NCI-H774 (cell line): ENCODE measurements around the gene TRMT2A.
"Not testable (repeated sequence)": the region's sequence is repeated elsewhere in the genome, so short reads cannot be mapped to it uniquely, and the experiment has no call there.

Experiments used
- DNase-seq: peaks from one replicate; lab custom pipeline; 2025; lab: John Stamatoyannopoulos, UW

TRMT2A gene

GRCh38 chr22:20084547-20085413 is 32.2 kb downstream of the TRMT2A start:
- DNase-seq, result no peak

GRCh38 chr22:20083891-20084546 is 33.0 kb downstream of the TRMT2A start:
- DNase-seq, result no peak

GRCh38 chr22:20083157-20083890 is 33.7 kb downstream of the TRMT2A start:
- DNase-seq, result no peak

GRCh38 chr22:20080776-20081654 is 36.0 kb downstream of the TRMT2A start:
- DNase-seq, result peak; percentile 22

GRCh38 chr22:20080445-20080775 is 36.6 kb downstream of the TRMT2A start:
- DNase-seq, result peak; percentile 64

GRCh38 chr22:20079745-20080444 is 37.1 kb downstream of the TRMT2A start, which contains the start of gene DGCR8:
Gene DGCR8 (plus strand): TSS chr22:20080241. CDS start chr22:20085964, 5,723 bp downstream.
- peak; percentile 96 for DNase-seq

- DNase-seq, result no peak
These were observed 40.3 kb downstream of the TRMT2A start for GRCh38 chr22:20076627-20077172.

GRCh38 chr22:20071524-20071972 is 45.5 kb downstream of the TRMT2A start:
- DNase-seq, result no peak

- no peak for DNase-seq
These were observed 47.5 kb downstream of the TRMT2A start for GRCh38 chr22:20069331-20070042.

- DNase-seq, result no peak
These were observed 48.4 kb downstream of the TRMT2A start for GRCh38 chr22:20068640-20069039.

GRCh38 chr22:20067384-20067682 is 49.7 kb downstream of the TRMT2A start:
- DNase-seq, result not testable (repeated sequence)

GRCh38 chr22:20066617-20067383 is 50.2 kb downstream of the TRMT2A start:
- DNase-seq, result no peak

GRCh38 chr22:20065896-20066616 is 51.0 kb downstream of the TRMT2A start:
- no peak for DNase-seq

GRCh38 chr22:20064545-20065262 is 52.3 kb downstream of the TRMT2A start:
- no peak for DNase-seq

GRCh38 chr22:20064140-20064480 is 52.9 kb downstream of the TRMT2A start:
- no peak for DNase-seq

- DNase-seq, result no peak
These were observed 53.5 kb downstream of the TRMT2A start for GRCh38 chr22:20063271-20064139.

GRCh38 chr22:20062766-20063083 is 54.3 kb downstream of the TRMT2A start:
- no peak for DNase-seq
